ENCODE data around the gene CDC26.
"Not testable (repeated sequence)": the region's sequence is repeated elsewhere in the genome, so short reads cannot be mapped to it uniquely, and the experiment has no call there.

The CDC26 gene

GRCh38 chr9:113290052-113290607, 14.8 kb upstream of the CDC26 start:
- DNase-seq, result no peak

DNA sequence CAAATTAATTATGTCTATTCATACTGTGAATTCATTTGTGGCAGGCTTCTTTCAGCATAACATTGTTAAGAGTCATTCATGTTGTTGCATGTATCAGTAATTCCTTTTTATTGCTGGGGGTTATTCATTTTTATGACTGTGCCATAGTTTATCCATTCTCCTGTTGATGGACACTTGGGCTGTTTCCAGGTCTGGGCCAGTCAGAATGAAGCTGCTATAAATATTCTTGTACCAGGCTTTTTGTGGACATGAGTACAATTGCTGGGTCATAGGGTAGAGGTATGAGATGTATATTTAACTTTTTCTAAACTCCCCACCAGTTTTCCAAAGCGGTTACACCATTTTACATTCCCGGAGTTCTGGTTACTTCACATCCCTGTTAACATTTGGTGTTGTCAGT, 13.7 kb upstream of the CDC26 start:
- DNase-seq, result no peak

DNA sequence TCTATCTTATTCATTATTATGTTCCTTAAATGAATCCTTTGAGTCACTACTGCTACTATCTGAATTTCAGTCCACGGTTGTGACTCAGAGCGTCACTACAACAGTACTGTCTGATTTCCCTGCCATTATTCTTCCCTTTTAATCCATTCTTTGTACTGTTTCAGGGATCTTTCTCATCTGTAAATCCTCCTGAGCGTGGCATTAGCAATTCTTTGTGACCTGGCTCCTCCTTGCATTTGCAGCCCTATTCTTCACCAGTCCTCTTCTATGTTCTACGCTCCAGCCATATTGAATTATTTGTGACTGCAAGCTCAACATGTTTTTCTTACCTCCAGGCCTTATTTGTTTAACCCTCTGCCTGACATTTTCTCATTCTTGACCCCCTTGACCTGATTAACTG, 6.0 kb upstream of the CDC26 start:
- no peak for DNase-seq

DNA sequence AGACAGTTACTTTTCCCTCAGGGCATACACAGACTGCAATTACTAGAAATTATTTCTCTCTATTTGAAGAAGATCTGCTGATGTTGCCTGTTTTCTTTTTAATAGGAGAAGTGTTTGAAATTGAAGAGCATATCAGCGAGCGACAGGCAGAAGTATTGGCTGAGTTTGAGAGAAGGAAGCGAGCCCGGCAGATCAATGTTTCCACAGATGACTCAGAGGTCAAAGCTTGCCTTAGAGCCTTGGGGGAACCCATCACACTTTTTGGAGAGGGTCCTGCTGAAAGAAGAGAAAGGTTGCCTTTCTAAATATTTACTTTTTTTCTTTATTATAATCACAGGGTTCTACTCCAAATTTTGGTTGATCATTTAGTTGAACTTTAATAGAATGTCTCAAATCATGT, 3.5 kb upstream of the CDC26 start:
- DNase-seq, result no peak

DNA sequence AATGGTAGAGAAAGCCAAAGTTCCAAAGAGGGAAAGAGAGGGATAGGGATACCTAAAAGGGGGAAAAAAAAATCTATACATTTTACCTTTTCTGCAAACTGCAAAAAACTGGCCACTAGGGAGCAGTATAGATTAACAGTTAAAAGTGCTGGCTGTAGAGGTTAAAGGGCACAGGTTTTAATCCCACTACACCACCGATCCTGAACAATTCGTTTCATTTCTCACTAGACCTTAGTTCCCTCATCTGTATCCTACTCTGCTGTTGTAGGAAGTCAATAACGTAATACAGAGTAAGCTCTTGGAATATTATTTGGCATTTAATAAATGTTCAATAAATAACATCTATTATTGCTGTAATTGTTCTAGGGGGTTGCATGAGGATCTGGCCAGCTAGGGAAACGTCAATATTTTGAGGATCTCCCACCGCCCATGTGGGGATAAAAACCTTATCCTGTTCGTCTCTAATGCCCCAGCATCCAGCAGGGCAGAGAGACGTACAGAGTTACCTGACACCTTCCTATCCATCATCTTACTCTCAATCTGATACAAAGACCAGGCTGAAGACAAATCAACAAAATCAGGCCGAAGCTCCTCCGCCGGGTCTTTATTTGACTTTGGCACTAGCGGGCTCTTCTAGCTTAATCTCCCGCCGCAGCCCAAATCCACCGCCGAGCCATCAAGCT, 757 bp downstream of the CDC26 start:
- DNase-seq, result peak; percentile 39

DNA sequence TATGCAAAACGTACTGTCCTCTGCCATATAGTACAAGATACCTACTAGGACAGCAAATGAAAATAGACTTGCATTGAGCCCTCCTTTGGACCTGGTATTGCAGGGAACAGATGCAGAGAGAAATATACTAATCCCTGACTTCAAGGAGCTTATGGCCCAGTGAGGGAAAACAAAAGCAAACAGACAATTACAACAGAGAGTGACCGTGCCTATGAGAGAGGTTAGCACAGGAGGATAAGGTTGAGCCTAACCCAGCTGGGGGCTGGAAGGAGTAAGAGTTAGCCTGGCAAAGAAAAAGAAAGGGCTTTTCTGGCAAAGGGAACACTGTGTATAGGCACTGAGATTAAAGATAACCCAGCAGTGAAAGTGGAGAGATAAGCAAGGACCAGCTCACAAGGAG, 5.5 kb downstream of the CDC26 start:
- DNase-seq, result no peak

GRCh38 chr9:113269355-113269754, 6.0 kb downstream of the CDC26 start:
- DNase-seq, result no peak

- no peak for DNase-seq
These were observed 7.3 kb downstream of the CDC26 start for GRCh38 chr9:113267911-113268566.

DNA sequence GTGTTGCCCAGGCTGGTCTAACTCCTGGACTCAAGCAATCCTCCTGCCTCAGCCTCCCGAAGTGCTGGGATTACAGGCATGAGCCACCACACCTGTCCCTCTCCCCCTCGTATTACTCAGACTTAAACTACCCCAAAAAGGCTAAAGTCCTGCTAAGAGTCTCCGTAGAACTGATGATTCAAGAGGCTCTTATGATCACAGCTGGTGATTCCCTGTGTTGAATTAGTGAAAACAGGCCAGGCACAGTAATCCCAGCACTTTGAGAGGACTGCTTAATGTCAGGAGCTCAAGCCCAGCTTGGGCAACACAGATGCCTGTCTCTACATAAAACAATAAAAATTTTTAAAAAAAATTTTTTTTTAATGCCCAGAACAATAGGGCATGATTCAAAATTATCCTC, 9.2 kb downstream of the CDC26 start:
- DNase-seq, result no peak

- DNase-seq, result no peak
These were observed 13.3 kb downstream of the CDC26 start for GRCh38 chr9:113261917-113262671.

- DNase-seq, result no peak
These were observed 17.1 kb downstream of the CDC26 start for GRCh38 chr9:113258282-113258681.

- DNase-seq, result no peak
These were observed 17.5 kb downstream of the CDC26 start for GRCh38 chr9:113257863-113258262.

DNA sequence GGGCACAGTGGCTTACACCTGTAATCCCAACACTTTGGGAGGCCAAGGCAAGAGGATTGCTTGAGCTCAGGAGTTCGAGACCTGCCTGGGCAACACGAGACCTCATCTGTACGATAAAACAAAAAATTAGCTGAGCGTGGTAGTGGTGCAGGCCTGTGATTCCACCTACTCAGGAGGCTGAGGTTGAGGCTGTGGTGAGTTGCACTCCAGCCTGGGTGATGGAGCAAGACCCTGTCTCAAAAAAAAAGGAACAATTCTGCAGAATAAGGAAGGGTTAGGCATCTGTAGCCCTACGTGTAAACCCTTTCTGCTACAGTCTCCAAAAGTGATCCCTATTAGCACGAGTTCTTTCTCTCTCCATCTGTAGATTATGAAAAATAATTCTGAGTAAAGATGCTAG, 19.9 kb downstream of the CDC26 start:
- no peak for DNase-seq

DNA sequence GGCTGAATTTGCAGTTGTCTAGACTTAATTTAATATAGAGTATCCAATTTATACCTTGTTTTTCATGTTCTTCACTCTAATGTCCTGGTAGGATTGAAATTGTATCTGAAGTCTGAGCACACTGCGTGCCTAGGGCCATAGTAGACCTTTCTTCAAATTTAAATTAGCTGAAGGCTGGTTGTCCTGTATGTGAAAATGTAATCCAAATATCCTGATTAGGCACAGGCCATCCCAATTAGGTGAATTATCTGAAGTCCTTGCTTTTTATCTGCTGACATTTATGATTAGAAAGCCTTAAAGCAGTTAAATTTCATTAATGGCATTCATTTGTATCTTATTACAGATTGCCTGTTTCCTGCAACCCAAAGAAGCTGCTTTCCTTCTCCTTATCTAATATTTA, 20.4 kb downstream of the CDC26 start:
- no peak for DNase-seq

GRCh38 chr9:113250807-113251206, 24.6 kb downstream of the CDC26 start:
- DNase-seq, result no peak

GRCh38 chr9:113249661-113250060, 25.7 kb downstream of the CDC26 start:
- DNase-seq, result not testable (repeated sequence)

GRCh38 chr9:113247640-113248039, 27.7 kb downstream of the CDC26 start:
- DNase-seq, result no peak

GRCh38 chr9:113246928-113247327, 28.4 kb downstream of the CDC26 start:
- no peak for DNase-seq

- no peak for DNase-seq
These were observed 29.5 kb downstream of the CDC26 start for GRCh38 chr9:113245894-113246293.

- DNase-seq, result no peak
These were observed 30.8 kb downstream of the CDC26 start for GRCh38 chr9:113244556-113244955.

- no peak for DNase-seq
These were observed 34.2 kb downstream of the CDC26 start for GRCh38 chr9:113241161-113241560.

DNA sequence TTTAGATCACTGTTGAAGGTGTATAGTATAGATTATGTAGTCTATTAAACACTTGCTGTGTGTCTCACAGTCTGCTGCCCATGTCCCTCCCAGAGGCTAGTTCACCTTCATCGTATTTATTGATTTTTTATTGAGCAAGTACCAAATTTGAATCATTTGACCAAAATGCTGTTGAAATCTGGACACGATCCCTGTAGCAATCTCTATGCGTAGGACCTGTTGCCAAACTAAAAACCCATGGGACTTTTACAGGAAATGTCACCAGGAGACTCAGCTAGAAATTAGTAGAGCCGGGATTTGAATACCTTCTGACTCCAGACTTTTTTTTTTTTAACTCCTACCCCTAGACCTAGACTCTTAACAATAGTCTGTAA, 36.5 kb downstream of the CDC26 start:
- no peak for DNase-seq

GRCh38 chr9:113238202-113238858, 37.0 kb downstream of the CDC26 start:
- DNase-seq, result no peak
